IMR-90 (cell line): Measurements from ENCODE around the gene PCDHGB5. TPM values are rescaled to one million over a fixed set of nuclear protein-coding genes. Genes with fewer than 3 reads are reported as not detected.

Source experiments
- ATAC-seq: fragments of 200-7000 bp; cut with Tn5 transposase; 2 replicates; pipeline ENCODE4 v1.9.1; 2020; ENCODE audit warnings: low read depth, mild to moderate bottlenecking, moderate library complexity
- BruUV-seq: library from RNA; stranded (reverse); fragments of 400-500 nt; replicated peaks from 2 replicates; lab custom pipeline; 2021; lab: Mats Ljungman, UMichigan
- CTCF ChIA-PET: fragments of 300-600 bp; formaldehyde crosslinking; extraction: SDS; loops from one replicate; lab custom pipeline; 2021; ENCODE audit warnings: antibody characterized with exemption; lab: Yijun Ruan, JAX
- POLR2A ChIA-PET: fragments of 300-600 bp; sonication (Branson Sonifier 250); formaldehyde crosslinking; loops from one replicate; lab custom pipeline; 2022; ENCODE audit warnings: antibody characterized with exemption; ENCODE audit not compliant: unreplicated experiment; lab: Charles Lee
- DNase-seq: peaks from one replicate; pipeline ENCODE4 v3.0.0; 2013
- H2AFZ ChIP-seq: replicated peaks from 2 replicates; pipeline ENCODE3; 2013; ENCODE audit warnings: low read length, mild to moderate bottlenecking; ENCODE audit not compliant: poor library complexity
- H2AK5ac ChIP-seq: 2 replicates; pipeline ENCODE4 v1.6.1; 2013; ENCODE audit warnings: low read depth, low read length, inconsistent platforms
- H2AK9ac ChIP-seq: replicated peaks from 2 replicates; pipeline ENCODE3; 2013; ENCODE audit warnings: mild to moderate bottlenecking, low read depth, low read length, moderate library complexity; ENCODE audit not compliant: poor library complexity
- H2BK120ac ChIP-seq: 2 replicates; pipeline ENCODE4 v1.6.1; 2013; ENCODE audit warnings: low read depth, low read length, inconsistent platforms
- H2BK15ac ChIP-seq: 3 replicates; pipeline ENCODE4 v1.6.1; 2013; ENCODE audit warnings: low read depth, low read length, inconsistent platforms
- H2BK20ac ChIP-seq: 2 replicates; pipeline ENCODE4 v1.6.1; 2013; ENCODE audit warnings: low read depth, mild to moderate bottlenecking, inconsistent platforms, low read length, moderate library complexity
- H2BK5ac ChIP-seq: 2 replicates; pipeline ENCODE4 v1.6.1; 2013; ENCODE audit warnings: mild to moderate bottlenecking, low read depth, low read length, inconsistent platforms; ENCODE audit not compliant: poor library complexity, severe bottlenecking
- H3K14ac ChIP-seq: replicated peaks from 2 replicates; pipeline ENCODE4 v1.6.1; 2013; ENCODE audit warnings: low read depth, low read length, inconsistent platforms
- H3K18ac ChIP-seq: 2 replicates; pipeline ENCODE4 v1.6.1; 2013; ENCODE audit warnings: low read depth, low read length, control low read depth
- H3K23ac ChIP-seq: 2 replicates; pipeline ENCODE4 v1.6.1; 2013; ENCODE audit warnings: low read depth, low read length, inconsistent platforms
- H3K27ac ChIP-seq: 2 replicates; pipeline ENCODE4 v1.5.1; 2013; ENCODE audit warnings: mild to moderate bottlenecking, control low read depth, low read length; ENCODE audit not compliant: insufficient read depth
- H3K27me3 ChIP-seq: 2 replicates; pipeline ENCODE4 v1.6.1; 2013; ENCODE audit warnings: low read length; ENCODE audit not compliant: control insufficient read depth, insufficient read depth
- H3K36me3 ChIP-seq: 2 replicates; pipeline ENCODE4 v1.6.1; 2013; ENCODE audit warnings: low read length, mixed read lengths; ENCODE audit not compliant: control insufficient read depth, insufficient read depth
- H3K4ac ChIP-seq: 2 replicates; pipeline ENCODE4 v1.6.1; 2013; ENCODE audit warnings: low read depth, low read length, inconsistent platforms
- H3K4me1 ChIP-seq: 2 replicates; pipeline ENCODE4 v1.6.1; 2013; ENCODE audit warnings: low read length, mixed read lengths; ENCODE audit not compliant: control insufficient read depth, insufficient read depth
- H3K4me2 ChIP-seq: 2 replicates; pipeline ENCODE4 v1.6.1; 2013; ENCODE audit warnings: low read depth, mild to moderate bottlenecking, control low read depth, low read length, moderate library complexity
- H3K4me3 ChIP-seq: 2 replicates; pipeline ENCODE4 v1.5.1; 2013; ENCODE audit warnings: low read depth, mild to moderate bottlenecking, control low read depth, low read length, moderate library complexity; ENCODE audit not compliant: insufficient read depth
- H3K56ac ChIP-seq: 2 replicates; pipeline ENCODE4 v1.6.1; 2013; ENCODE audit warnings: low read length, inconsistent platforms; ENCODE audit not compliant: insufficient read depth; ENCODE audit errors: extremely low read depth
- H3K79me1 ChIP-seq, 2 experiments: 2 replicates each; pipeline ENCODE4 v1.6.1; 2013; ENCODE audit warnings: low read length in 2 of 2, inconsistent platforms in 1 of 2, low read depth in 1 of 2
- H3K9ac ChIP-seq: 2 replicates; pipeline ENCODE4 v1.6.1; 2013; ENCODE audit warnings: low read depth, low read length, control low read depth
- H3K9me1 ChIP-seq: 2 replicates; pipeline ENCODE4 v1.6.1; 2013; ENCODE audit warnings: low read length, inconsistent platforms; ENCODE audit not compliant: insufficient read depth
- H3K9me3 ChIP-seq: 2 replicates; pipeline ENCODE4 v1.6.1; 2013; ENCODE audit warnings: low read length; ENCODE audit not compliant: control insufficient read depth, insufficient read depth
- H4K20me1 ChIP-seq: 2 replicates; pipeline ENCODE4 v1.6.1; 2013; ENCODE audit warnings: low read length, inconsistent platforms; ENCODE audit not compliant: insufficient read depth
- H4K5ac ChIP-seq: 2 replicates; pipeline ENCODE4 v1.6.1; 2013; ENCODE audit warnings: mild to moderate bottlenecking, low read depth, low read length, control low read depth
- H4K8ac ChIP-seq, 2 experiments: 2 replicates each; pipeline ENCODE4 v1.6.1; 2013; ENCODE audit warnings: low read depth in 2 of 2, low read length in 2 of 2, control low read depth in 1 of 2, inconsistent platforms in 1 of 2
- H4K91ac ChIP-seq: 2 replicates; pipeline ENCODE4 v1.6.1; 2013; ENCODE audit warnings: low read depth, low read length, inconsistent platforms; ENCODE audit not compliant: insufficient read depth
- BHLHE40 ChIP-seq: fragments of 150-350 bp; IDR thresholded peaks from 2 replicates; pipeline ENCODE4 v1.6.1; 2016; ENCODE audit warnings: mild to moderate bottlenecking, low read depth, low read length
- CEBPB ChIP-seq: IDR thresholded peaks from 2 replicates; pipeline ENCODE4 v1.6.1; 2012; ENCODE audit warnings: low read depth, low read length, improper control_type of control experiment
- CHD1 ChIP-seq: IDR thresholded peaks from 2 replicates; pipeline ENCODE4 v1.6.1; 2012; ENCODE audit warnings: low read depth, low read length, improper control_type of control experiment
- FOS ChIP-seq: fragments of 150-350 bp; IDR thresholded peaks from 2 replicates; pipeline ENCODE4 v1.6.1; 2016; ENCODE audit warnings: low read depth, low read length
- MAFK ChIP-seq: IDR thresholded peaks from 2 replicates; pipeline ENCODE4 v1.6.1; 2012; ENCODE audit warnings: low read depth, low read length, improper control_type of control experiment
- MAZ ChIP-seq: IDR thresholded peaks from 2 replicates; pipeline ENCODE4 v1.6.1; 2012; ENCODE audit warnings: low read depth, mild to moderate bottlenecking, low read length, improper control_type of control experiment, moderate library complexity, borderline replicate concordance
- MXI1 ChIP-seq: IDR thresholded peaks from 2 replicates; pipeline ENCODE4 v1.6.1; 2012; ENCODE audit warnings: low read depth, mild to moderate bottlenecking, low read length, moderate library complexity, borderline replicate concordance
- NFE2L2 ChIP-seq: fragments of 150-350 bp; IDR thresholded peaks from 2 replicates; pipeline ENCODE4 v1.6.1; 2016; ENCODE audit warnings: low read depth, mild to moderate bottlenecking, low read length
- POLR2A ChIP-seq: IDR thresholded peaks from 2 replicates; pipeline ENCODE4 v1.6.1; 2012; ENCODE audit warnings: mild to moderate bottlenecking, low read depth, low read length
- RAD21 ChIP-seq: IDR thresholded peaks from 2 replicates; pipeline ENCODE4 v1.6.1; 2012; ENCODE audit warnings: low read length, improper control_type of control experiment
- RCOR1 ChIP-seq: IDR thresholded peaks from 2 replicates; pipeline ENCODE4 v1.6.1; 2012; ENCODE audit warnings: mild to moderate bottlenecking, low read length, improper control_type of control experiment; ENCODE audit not compliant: insufficient replicate concordance
- RFX5 ChIP-seq: IDR thresholded peaks from 2 replicates; pipeline ENCODE4 v1.8.0; 2012; ENCODE audit warnings: low read depth, mild to moderate bottlenecking, low read length, moderate library complexity
- SMC3 ChIP-seq: fragments of 150-350 bp; IDR thresholded peaks from 2 replicates; pipeline ENCODE4 v1.6.1; 2016; ENCODE audit warnings: low read depth, mild to moderate bottlenecking, antibody characterized with exemption, low read length, moderate library complexity
- WGBS, 2 experiments: methylation state at CpG; one replicate each; pipeline versions ENCODE4 v1.1.5 to v1.1.7; 2013; ENCODE audit warnings: missing lambda C conversion rate in 2 of 2; ENCODE audit not compliant: insufficient read length in 1 of 2; ENCODE audit errors: extremely low coverage in 2 of 2; 5-methylcytosine and 5-hydroxymethylcytosine counted together
- dilution Hi-C: fragments of 300-500 bp; cut with HindIII; formaldehyde crosslinking; loops from one replicate; pipeline ENCODE4 v1.14.3; 2018; ENCODE audit warnings: low sequenced_read_pairs; ENCODE audit not compliant: unreplicated experiment
- in situ Hi-C: fragments of 300-500 bp; cut with MboI; formaldehyde crosslinking; loops from 3 replicates; pipeline ENCODE4 v1.14.3; 2019; ENCODE audit warnings: low sequenced_read_pairs, inconsistent platforms, mixed read lengths
- intact Hi-C: fragments of 100-400 bp; cut with micrococcal nuclease; formaldehyde crosslinking; loops from 2 replicates; pipeline ENCODE4 v1.10.0; 2022
- polyA plus RNA-seq, 3 experiments: library from polyadenylated mRNA; depleted of rRNA; stranded (reverse); fragments of >200 nt; gene quantifications; 2 replicates each; pipeline ENCODE4 v1.2.3, GENCODE V29; 2012; ENCODE audit warnings: low replicate concordance in 1 of 3
- total RNA-seq: library from RNA; depleted of rRNA; stranded (reverse); fragments of >200 nt; gene quantifications from 2 replicates; pipeline ENCODE4 v1.2.3, GENCODE V29; 2012
- TF ChIP-seq, protein P1 (sequence below): conservative IDR thresholded peaks from 2 replicates; pipeline ENCODE4 v1.5.1; 2012; ENCODE audit warnings: mild to moderate bottlenecking, low read depth, low read length, improper control_type of control experiment
- TF ChIP-seq, protein P2 (sequence below): fragments of 150-350 bp; IDR thresholded peaks from 2 replicates; pipeline ENCODE4 v1.6.1; 2017; ENCODE audit warnings: mild to moderate bottlenecking, antibody characterized with exemption, low read length, low read depth

The PCDHGB5 gene
- total and polyA plus RNA-seq, 2 of the 4 experiments (the other 2 are of a cell fraction) = 17.2 to 20.0 TPM

DNA sequence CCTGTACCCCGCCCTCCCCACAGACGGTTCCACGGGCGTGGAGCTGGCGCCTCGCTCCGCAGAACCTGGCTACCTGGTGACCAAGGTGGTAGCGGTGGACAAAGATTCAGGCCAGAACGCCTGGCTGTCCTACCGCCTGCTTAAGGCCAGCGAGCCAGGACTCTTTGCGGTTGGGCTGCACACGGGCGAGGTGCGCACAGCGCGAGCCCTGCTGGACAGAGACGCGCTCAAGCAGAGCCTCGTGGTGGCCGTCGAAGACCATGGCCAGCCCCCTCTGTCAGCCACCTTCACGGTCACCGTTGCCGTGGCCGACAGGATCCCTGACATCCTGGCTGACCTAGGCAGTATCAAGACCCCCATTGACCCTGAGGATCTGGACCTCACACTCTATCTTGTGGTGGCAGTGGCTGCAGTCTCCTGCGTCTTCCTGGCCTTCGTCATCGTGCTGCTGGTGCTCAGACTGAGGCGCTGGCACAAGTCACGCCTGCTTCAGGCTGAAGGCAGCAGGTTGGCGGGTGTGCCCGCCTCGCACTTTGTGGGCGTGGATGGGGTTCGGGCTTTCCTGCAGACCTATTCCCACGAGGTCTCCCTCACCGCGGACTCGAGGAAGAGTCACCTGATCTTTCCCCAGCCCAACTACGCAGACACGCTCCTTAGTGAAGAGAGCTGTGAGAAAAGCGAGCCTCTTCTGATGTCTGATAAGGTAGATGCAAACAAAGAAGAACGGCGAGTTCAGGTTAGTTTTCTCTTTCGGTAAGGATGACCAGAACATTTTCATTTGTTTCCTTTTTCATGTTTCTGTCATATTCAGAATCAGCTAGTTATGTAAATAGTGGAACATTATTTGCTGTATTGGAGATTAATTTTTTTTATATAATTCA is 31.5 kb upstream of the PCDHGB5 start:
- dilution Hi-C loops (no loop called here), in situ Hi-C loops (no loop called here), intact Hi-C loops (no loop called here)
- no TSS peak for BruUV-seq
- DNase-seq (no peak), ATAC-seq (no peak)
- Histone ChIP-seq H3K27me3 (peaks cover 2% of the 10 kb centered on the region; the same call in 1 of the 2 replicates), H2BK15ac (no peak overlapping the region), H3K4ac (no peak overlapping the region), H2BK120ac (no peak overlapping the region), H4K5ac (no peak overlapping the region), H3K9ac (no peak overlapping the region), H3K4me3 (no peak overlapping the region), H2AFZ (no peak overlapping the region), H3K23ac (no peak overlapping the region), H3K4me1 (peaks cover 2% of the 10 kb centered on the region; the same call in 1 of the 2 replicates), H3K9me1 (no peaks in the 10 kb centered on the region), H4K91ac (no peak overlapping the region), H2BK5ac (no peak overlapping the region), H2BK20ac (no peak overlapping the region), H3K56ac (no peak overlapping the region), H3K4me2 (no peak overlapping the region), H3K27ac (no peak overlapping the region), H3K14ac (no peak overlapping the region), H2AK9ac (no peak overlapping the region), H3K79me1 (peaks cover 0 to 3% of the 10 kb centered on the region in 2 experiments; a peak in 1 of 4 replicates), H4K8ac (no peak overlapping the region), H3K9me3 (peaks cover 51% of the 10 kb centered on the region), H3K36me3 (peaks cover 20% of the 10 kb centered on the region), H2AK5ac (no peak overlapping the region), H3K18ac (no peak overlapping the region), H4K20me1 (no peaks in the 10 kb centered on the region)
- no peak for TF ChIP-seq RCOR1
- no peak for TF ChIP-seq BHLHE40
- TF ChIP-seq MXI1 = no peak
- TF ChIP-seq NFE2L2 = no peak
- no peak for TF ChIP-seq CEBPB
- TF ChIP-seq FOS = no peak
- no peak for TF ChIP-seq SMC3
- TF ChIP-seq RAD21 = no peak
- TF ChIP-seq MAZ = no peak
- TF ChIP-seq, protein P1, sequence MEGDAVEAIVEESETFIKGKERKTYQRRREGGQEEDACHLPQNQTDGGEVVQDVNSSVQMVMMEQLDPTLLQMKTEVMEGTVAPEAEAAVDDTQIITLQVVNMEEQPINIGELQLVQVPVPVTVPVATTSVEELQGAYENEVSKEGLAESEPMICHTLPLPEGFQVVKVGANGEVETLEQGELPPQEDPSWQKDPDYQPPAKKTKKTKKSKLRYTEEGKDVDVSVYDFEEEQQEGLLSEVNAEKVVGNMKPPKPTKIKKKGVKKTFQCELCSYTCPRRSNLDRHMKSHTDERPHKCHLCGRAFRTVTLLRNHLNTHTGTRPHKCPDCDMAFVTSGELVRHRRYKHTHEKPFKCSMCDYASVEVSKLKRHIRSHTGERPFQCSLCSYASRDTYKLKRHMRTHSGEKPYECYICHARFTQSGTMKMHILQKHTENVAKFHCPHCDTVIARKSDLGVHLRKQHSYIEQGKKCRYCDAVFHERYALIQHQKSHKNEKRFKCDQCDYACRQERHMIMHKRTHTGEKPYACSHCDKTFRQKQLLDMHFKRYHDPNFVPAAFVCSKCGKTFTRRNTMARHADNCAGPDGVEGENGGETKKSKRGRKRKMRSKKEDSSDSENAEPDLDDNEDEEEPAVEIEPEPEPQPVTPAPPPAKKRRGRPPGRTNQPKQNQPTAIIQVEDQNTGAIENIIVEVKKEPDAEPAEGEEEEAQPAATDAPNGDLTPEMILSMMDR = no peak
- TF ChIP-seq POLR2A = no peak
- TF ChIP-seq CHD1 = no peak
- TF ChIP-seq MAFK = no peak
- TF ChIP-seq RFX5 = no peak
- TF ChIP-seq, protein P2, sequence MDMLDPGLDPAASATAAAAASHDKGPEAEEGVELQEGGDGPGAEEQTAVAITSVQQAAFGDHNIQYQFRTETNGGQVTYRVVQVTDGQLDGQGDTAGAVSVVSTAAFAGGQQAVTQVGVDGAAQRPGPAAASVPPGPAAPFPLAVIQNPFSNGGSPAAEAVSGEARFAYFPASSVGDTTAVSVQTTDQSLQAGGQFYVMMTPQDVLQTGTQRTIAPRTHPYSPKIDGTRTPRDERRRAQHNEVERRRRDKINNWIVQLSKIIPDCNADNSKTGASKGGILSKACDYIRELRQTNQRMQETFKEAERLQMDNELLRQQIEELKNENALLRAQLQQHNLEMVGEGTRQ = no peak
- CTCF ChIA-PET = no interaction called here
- WGBS, 2 experiments = 24% methylated on average over 10 of the region's 46 CpGs; no CpG with 5 or more reads in 1 of the 2 experiments
- POLR2A ChIA-PET = no interaction called here
